GM10248 (cell line): ENCODE measurements around the gene AGPAT2.
A peak's percentile ranks its signal among the peaks of the same experiment; 100 is the strongest.

Experiments used
- CTCF ChIA-PET: fragments of 300-600 bp; sonication (Branson Sonifier 250); formaldehyde crosslinking; extraction: SDS; loops from one replicate; lab custom pipeline; 2021; ENCODE audit warnings: antibody characterized with exemption; lab: Yijun Ruan, JAX
- POLR2A ChIA-PET: fragments of 350-650 bp; sonication (Branson Sonifier 250); formaldehyde crosslinking; extraction: SDS; loops from one replicate; lab custom pipeline; 2020; ENCODE audit warnings: antibody characterized with exemption; lab: Yijun Ruan, JAX
- DNase-seq: peaks from one replicate; pipeline ENCODE4 v3.0.0; 2012; ENCODE audit errors: extremely low spot score
- CTCF ChIP-seq: IDR thresholded peaks from 2 replicates; pipeline ENCODE4 v1.5.1; 2012; ENCODE audit warnings: mild to moderate bottlenecking, low read depth; ENCODE audit errors: extremely low read depth, missing control alignments, control extremely low read depth

AGPAT2 gene

GRCh38 chr9:136626740-136627642 is 60.3 kb downstream of the AGPAT2 start:
- ChIA-PET POLR2A (interaction anchor here (0.5 kb wide), 1 partner anchor 92 kb away, joined by 4 read pairs; no protein-coding TSS in a partner anchor), CTCF (interaction anchor here (0.8 to 8.5 kb wide), 6 partner anchors 8 to 139 kb away, joined by 3 to 247 read pairs (median 4); no protein-coding TSS in a partner anchor)
- TF ChIP-seq CTCF, result no peak
- no peak for DNase-seq

- TF ChIP-seq CTCF, result no peak
- ChIA-PET POLR2A (no interaction called here), CTCF (interaction anchor here (1.0 to 8.5 kb wide), 8 partner anchors 9 to 139 kb away, joined by 3 to 247 read pairs (median 4); no protein-coding TSS in a partner anchor)
- no peak for DNase-seq
Observed at GRCh38 chr9:136626066-136626725, 61.1 kb downstream of the AGPAT2 start.

- POLR2A ChIA-PET, result interaction anchor here (0.9 kb wide), 1 partner anchor 81 kb away, joined by 3 read pairs; no protein-coding TSS in a partner anchor
- DNase-seq, result no peak
- TF ChIP-seq CTCF, result peak; percentile 47
- CTCF ChIA-PET, result interaction anchor here (0.8 to 8.5 kb wide), 9 partner anchors 10 to 138 kb away, joined by 3 to 247 read pairs (median 4); no protein-coding TSS in a partner anchor
Observed at GRCh38 chr9:136625101-136626065, 61.9 kb downstream of the AGPAT2 start.

GRCh38 chr9:136624184-136624951 is 62.9 kb downstream of the AGPAT2 start:
- POLR2A ChIA-PET, result interaction anchor here (0.6 to 0.9 kb wide), 2 partner anchors 20 to 80 kb away, joined by 3 read pairs; no protein-coding TSS in a partner anchor
- DNase-seq, result no peak
- no peak for TF ChIP-seq CTCF
- CTCF ChIA-PET, result interaction anchor here (0.7 to 8.5 kb wide), 9 partner anchors 9 to 137 kb away, joined by 3 to 247 read pairs (median 3); no protein-coding TSS in a partner anchor

- no peak for TF ChIP-seq CTCF
- ChIA-PET POLR2A (no interaction called here), CTCF (interaction anchor here (0.7 to 8.5 kb wide), 5 partner anchors 11 to 136 kb away, joined by 3 to 247 read pairs (median 3); no protein-coding TSS in a partner anchor)
- DNase-seq, result no peak
Observed at GRCh38 chr9:136623842-136624183, 63.4 kb downstream of the AGPAT2 start.
